ENCODE measurements around the gene ZNF222.
A peak's percentile ranks its signal among the peaks of the same experiment; 100 is the strongest.

The ZNF222 gene

GRCh38 chr19:44007473-44007872 is 17.7 kb upstream of the ZNF222 start:
- Histone ChIP-seq H3K4me1 (no peaks in the 10 kb centered on the region), H3K4me3 (ENCODE audit: low read depth, low read length) (no peak overlapping the region), H3K9me3 (peaks cover 6% of the 10 kb centered on the region; the same call in 1 of the 2 replicates), H3K36me3 (peaks cover 40% of the 10 kb centered on the region), H3K27me3 (no peaks in the 10 kb centered on the region)
- TF ChIP-seq CTCF (IDR thresholded peaks at IDR 0.05; ENCODE audit: low read depth, low read length): no peak
- DNase-seq: no peak

- peaks cover 40% of the 10 kb centered on the region for H3K36me3 ChIP-seq
- H3K4me1 ChIP-seq: no peaks in the 10 kb centered on the region
- DNase-seq: no peak
- no peak overlapping the region for H3K4me3 ChIP-seq (ENCODE audit: low read depth, low read length)
- H3K9me3 ChIP-seq: peaks cover 6% of the 10 kb centered on the region; the same call in 1 of the 2 replicates
- no peak for TF ChIP-seq CTCF (IDR thresholded peaks at IDR 0.05; ENCODE audit: low read depth, low read length)
- no peaks in the 10 kb centered on the region for H3K27me3 ChIP-seq
These were observed 14.7 kb upstream of the ZNF222 start for GRCh38 chr19:44010468-44010867.

GRCh38 chr19:44019498-44019897 is 5.7 kb upstream of the ZNF222 start:
- no peak for TF ChIP-seq CTCF (IDR thresholded peaks at IDR 0.05; ENCODE audit: low read depth, low read length)
- Histone ChIP-seq H3K36me3 (no peaks in the 10 kb centered on the region), H3K9me3 (no peaks in the 10 kb centered on the region; the same call in 1 of the 2 replicates), H3K4me3 (ENCODE audit: low read depth, low read length) (no peak overlapping the region), H3K27me3 (no peaks in the 10 kb centered on the region), H3K4me1 (no peaks in the 10 kb centered on the region)
- no peak for DNase-seq

GRCh38 chr19:44021221-44021620 is 4.0 kb upstream of the ZNF222 start:
- H3K27me3 ChIP-seq: no peaks in the 10 kb centered on the region
- H3K4me3 ChIP-seq (ENCODE audit: low read depth, low read length): no peak overlapping the region
- no peak for TF ChIP-seq CTCF (IDR thresholded peaks at IDR 0.05; ENCODE audit: low read depth, low read length)
- H3K9me3 ChIP-seq: no peaks in the 10 kb centered on the region; the same call in 1 of the 2 replicates
- DNase-seq: no peak
- no peaks in the 10 kb centered on the region for H3K4me1 ChIP-seq
- H3K36me3 ChIP-seq: no peaks in the 10 kb centered on the region

- peaks cover 17% of the 10 kb centered on the region for H3K36me3 ChIP-seq
- H3K27me3 ChIP-seq: no peaks in the 10 kb centered on the region
- DNase-seq: no peak
- H3K4me1 ChIP-seq: no peaks in the 10 kb centered on the region
- peak overlapping the region; percentile 76 for H3K4me3 ChIP-seq (ENCODE audit: low read depth, low read length)
- H3K9me3 ChIP-seq: no peaks in the 10 kb centered on the region
- no peak for TF ChIP-seq CTCF (IDR thresholded peaks at IDR 0.05; ENCODE audit: low read depth, low read length)
These were observed 321 bp upstream of the ZNF222 start for GRCh38 chr19:44024900-44025216.

GRCh38 chr19:44026622-44027021 is 1.4 kb downstream of the ZNF222 start:
- Histone ChIP-seq H3K4me3 (ENCODE audit: low read depth, low read length) (no peak overlapping the region), H3K27me3 (no peaks in the 10 kb centered on the region), H3K9me3 (peaks cover 3% of the 10 kb centered on the region), H3K36me3 (peaks cover 30% of the 10 kb centered on the region), H3K4me1 (no peaks in the 10 kb centered on the region)
- DNase-seq: no peak
- TF ChIP-seq CTCF (IDR thresholded peaks at IDR 0.05; ENCODE audit: low read depth, low read length): no peak
